GM12892 (cell line): Measurements from ENCODE around the gene ST7L.

Source experiments
- POLR2A ChIP-seq: IDR thresholded peaks from 2 replicates; pipeline ENCODE4 v1.6.1; 2011; ENCODE audit warnings: low read depth, low read length, control low read depth
- POLR2AphosphoS5 ChIP-seq: IDR thresholded peaks from 2 replicates; pipeline ENCODE4 v1.6.1; 2011; ENCODE audit warnings: low read depth, low read length, control low read depth

- no peak for TF ChIP-seq POLR2AphosphoS5
- TF ChIP-seq POLR2A = no peak
These were observed 111.6 kb downstream of the ST7L start for GRCh38 chr1:112507336-112507735.
